ENCODE data around the gene OLFML1.

DNA sequence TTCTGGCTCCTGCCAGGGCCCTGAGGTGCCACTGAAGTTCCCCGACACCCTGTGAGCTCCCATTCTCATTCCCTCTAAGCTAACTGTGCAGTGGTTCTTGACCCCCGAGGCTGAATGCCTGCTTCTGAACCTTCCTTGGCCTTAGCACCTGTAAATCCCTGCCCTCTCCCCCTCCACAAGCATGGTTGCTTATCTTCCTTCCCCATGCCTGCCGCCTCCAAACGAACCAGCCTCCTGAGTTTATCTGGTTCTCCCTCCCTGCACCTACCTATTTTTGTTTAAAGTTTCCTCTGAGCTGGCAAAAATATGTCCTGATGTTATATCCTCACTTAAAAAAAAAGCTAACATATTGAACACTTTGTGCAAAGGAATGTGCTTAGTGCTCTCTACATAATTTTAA lies 62.4 kb downstream of the OLFML1 start:
- TF ChIP-seq, protein P1, sequence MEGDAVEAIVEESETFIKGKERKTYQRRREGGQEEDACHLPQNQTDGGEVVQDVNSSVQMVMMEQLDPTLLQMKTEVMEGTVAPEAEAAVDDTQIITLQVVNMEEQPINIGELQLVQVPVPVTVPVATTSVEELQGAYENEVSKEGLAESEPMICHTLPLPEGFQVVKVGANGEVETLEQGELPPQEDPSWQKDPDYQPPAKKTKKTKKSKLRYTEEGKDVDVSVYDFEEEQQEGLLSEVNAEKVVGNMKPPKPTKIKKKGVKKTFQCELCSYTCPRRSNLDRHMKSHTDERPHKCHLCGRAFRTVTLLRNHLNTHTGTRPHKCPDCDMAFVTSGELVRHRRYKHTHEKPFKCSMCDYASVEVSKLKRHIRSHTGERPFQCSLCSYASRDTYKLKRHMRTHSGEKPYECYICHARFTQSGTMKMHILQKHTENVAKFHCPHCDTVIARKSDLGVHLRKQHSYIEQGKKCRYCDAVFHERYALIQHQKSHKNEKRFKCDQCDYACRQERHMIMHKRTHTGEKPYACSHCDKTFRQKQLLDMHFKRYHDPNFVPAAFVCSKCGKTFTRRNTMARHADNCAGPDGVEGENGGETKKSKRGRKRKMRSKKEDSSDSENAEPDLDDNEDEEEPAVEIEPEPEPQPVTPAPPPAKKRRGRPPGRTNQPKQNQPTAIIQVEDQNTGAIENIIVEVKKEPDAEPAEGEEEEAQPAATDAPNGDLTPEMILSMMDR (IDR thresholded peaks at IDR 0.05 in 8 of 11, conservative IDR thresholded peaks at IDR 0.05 in 3 of 11): no peak
- TF ChIP-seq POLR2A (IDR thresholded peaks at IDR 0.05): no peak
